Measurements from ENCODE around the gene ADORA2B.

- TF ChIP-seq, protein P1, sequence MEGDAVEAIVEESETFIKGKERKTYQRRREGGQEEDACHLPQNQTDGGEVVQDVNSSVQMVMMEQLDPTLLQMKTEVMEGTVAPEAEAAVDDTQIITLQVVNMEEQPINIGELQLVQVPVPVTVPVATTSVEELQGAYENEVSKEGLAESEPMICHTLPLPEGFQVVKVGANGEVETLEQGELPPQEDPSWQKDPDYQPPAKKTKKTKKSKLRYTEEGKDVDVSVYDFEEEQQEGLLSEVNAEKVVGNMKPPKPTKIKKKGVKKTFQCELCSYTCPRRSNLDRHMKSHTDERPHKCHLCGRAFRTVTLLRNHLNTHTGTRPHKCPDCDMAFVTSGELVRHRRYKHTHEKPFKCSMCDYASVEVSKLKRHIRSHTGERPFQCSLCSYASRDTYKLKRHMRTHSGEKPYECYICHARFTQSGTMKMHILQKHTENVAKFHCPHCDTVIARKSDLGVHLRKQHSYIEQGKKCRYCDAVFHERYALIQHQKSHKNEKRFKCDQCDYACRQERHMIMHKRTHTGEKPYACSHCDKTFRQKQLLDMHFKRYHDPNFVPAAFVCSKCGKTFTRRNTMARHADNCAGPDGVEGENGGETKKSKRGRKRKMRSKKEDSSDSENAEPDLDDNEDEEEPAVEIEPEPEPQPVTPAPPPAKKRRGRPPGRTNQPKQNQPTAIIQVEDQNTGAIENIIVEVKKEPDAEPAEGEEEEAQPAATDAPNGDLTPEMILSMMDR (IDR thresholded peaks at IDR 0.05; ENCODE audit: insufficient read depth, low read depth, low read length): no peak
- no peak for TF ChIP-seq EZH2 (IDR thresholded peaks at IDR 0.05; ENCODE audit: insufficient read depth, low read length)
Observed at GRCh38 chr17:15908378-15908777, 36.6 kb upstream of the ADORA2B start.
